ENCODE data around the gene KRT12. TPM values are rescaled to one million over a fixed set of nuclear protein-coding genes. Genes with fewer than 3 reads are reported as not detected.

The KRT12 gene
- polyA plus RNA-seq, 1 experiment, result not detected

DNA sequence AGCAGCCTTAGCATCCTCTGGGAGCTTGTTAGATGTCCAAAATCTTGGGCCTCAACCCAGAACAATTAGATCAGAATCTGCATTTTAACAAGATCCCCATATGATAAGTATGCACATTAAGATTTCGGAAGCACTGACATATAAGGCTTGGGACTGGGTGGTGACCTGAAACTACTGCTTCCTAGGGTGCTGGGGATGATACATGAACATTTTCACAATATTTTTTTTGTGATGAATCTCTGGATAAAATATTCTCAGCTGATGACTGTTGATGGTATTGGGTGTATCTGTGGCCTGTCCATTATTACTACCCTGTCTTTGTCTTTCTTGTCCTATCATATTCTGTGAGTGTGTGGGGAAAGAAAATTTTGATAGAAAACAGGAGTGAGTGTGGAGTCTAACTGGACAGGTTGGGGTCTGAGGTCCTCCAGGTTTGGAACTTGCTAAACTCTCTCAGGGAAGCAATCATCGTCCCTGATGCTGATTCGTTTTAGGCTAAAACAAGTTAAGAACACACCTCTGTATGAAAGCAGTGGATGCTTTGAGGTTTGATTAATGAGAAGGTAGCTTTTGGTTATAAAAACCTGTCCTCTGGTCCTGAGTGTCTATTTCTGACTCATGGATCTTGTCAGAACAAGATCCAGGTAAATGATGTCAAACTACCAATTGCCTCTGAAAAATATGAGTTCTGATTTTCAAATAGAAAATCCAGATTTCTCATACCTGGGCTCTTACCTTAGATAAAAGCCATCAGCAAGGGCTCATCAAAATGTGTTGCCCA, 47.2 kb upstream of the KRT12 start:
- DNase-seq (ENCODE audit: low read depth, low spot score), result no peak
- Histone ChIP-seq H3K27ac (ENCODE audit: low read depth, low read length) (peak overlapping the region; percentile 62), H3K4me3 (ENCODE audit: low read depth, low read length) (no peak overlapping the region), H3K9me3 (ENCODE audit: control insufficient read depth, insufficient read depth, low read length) (no peaks in the 10 kb centered on the region), H3K27me3 (ENCODE audit: control insufficient read depth, insufficient read depth, low read length) (no peaks in the 10 kb centered on the region)
- TF ChIP-seq, protein P1, sequence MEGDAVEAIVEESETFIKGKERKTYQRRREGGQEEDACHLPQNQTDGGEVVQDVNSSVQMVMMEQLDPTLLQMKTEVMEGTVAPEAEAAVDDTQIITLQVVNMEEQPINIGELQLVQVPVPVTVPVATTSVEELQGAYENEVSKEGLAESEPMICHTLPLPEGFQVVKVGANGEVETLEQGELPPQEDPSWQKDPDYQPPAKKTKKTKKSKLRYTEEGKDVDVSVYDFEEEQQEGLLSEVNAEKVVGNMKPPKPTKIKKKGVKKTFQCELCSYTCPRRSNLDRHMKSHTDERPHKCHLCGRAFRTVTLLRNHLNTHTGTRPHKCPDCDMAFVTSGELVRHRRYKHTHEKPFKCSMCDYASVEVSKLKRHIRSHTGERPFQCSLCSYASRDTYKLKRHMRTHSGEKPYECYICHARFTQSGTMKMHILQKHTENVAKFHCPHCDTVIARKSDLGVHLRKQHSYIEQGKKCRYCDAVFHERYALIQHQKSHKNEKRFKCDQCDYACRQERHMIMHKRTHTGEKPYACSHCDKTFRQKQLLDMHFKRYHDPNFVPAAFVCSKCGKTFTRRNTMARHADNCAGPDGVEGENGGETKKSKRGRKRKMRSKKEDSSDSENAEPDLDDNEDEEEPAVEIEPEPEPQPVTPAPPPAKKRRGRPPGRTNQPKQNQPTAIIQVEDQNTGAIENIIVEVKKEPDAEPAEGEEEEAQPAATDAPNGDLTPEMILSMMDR (IDR thresholded peaks at IDR 0.05; ENCODE audit: low read depth, low read length), result no peak
- ChIA-PET POLR2A (no interaction called here), CTCF (interaction anchor here (1.0 to 8.2 kb wide), 6 partner anchors 408 to 748 kb away, joined by 3 to 93 read pairs (median 18); no protein-coding TSS in a partner anchor)

DNA sequence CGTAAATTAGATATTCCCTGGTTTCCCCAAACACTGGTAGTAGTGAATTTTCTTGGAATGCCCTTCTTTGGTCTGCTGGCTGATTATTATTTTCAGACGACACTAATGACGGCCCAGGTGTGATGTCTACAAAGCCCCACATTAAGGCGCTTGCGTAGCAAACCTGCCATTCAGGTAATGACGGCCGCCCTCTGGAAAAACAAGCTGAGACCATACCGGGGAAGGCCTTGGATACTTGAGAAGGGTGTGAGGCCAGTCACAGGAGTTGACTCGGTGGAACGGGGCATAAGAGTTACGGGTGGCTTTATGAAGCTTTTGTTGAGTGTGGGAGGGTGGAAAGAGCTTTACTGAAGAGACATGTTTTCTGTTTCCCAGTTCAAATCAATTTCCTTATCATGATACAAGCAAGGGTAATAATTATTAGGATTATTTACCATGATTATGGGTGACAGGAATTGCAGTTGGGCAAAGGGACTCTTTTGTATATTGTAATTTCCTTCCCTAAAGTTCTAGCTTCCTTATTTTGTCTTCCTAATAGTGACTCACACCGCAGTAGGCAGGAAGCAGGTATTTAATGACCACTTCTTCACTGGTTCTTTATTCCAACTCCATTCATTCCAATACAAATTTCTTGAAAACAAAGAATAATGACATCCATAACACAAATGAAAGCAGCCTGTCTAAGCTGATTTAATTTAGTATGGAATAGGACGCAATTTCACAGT, 45.6 kb upstream of the KRT12 start:
- Histone ChIP-seq H3K9me3 (ENCODE audit: control insufficient read depth, insufficient read depth, low read length) (no peaks in the 10 kb centered on the region), H3K27ac (ENCODE audit: low read depth, low read length) (no peak overlapping the region), H3K4me3 (ENCODE audit: low read depth, low read length) (no peak overlapping the region), H3K27me3 (ENCODE audit: control insufficient read depth, insufficient read depth, low read length) (no peaks in the 10 kb centered on the region)
- POLR2A ChIA-PET, result interaction anchor here (0.7 kb wide), 1 partner anchor 97 kb away, joined by 3 read pairs; no protein-coding TSS in a partner anchor
- TF ChIP-seq, protein P1 (IDR thresholded peaks at IDR 0.05; ENCODE audit: low read depth, low read length), result no peak
- DNase-seq (ENCODE audit: low read depth, low spot score), result no peak
- CTCF ChIA-PET, result interaction anchor here (1.1 to 8.2 kb wide), 5 partner anchors 410 to 736 kb away, joined by 3 to 93 read pairs (median 17); no protein-coding TSS in a partner anchor

DNA sequence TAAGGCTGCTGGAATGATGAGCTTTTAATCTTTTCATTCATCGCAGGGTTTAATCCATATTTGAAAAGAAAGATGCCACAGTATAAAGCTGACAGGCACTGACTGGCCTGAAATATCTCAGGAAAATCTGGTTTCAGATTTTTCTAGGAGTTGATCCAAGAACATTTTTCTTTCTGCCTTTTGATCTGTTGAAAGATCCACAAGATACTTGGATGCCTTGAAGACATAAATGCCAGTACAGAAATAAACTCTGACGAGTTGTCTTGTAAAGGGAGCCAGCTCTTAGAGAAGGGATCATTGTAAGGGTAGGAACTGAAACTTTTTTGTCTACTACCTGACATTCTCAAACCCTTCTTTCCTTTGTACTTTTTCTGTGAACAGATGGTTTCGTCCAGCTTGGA, 43.4 kb upstream of the KRT12 start:
- Histone ChIP-seq H3K27ac (ENCODE audit: low read depth, low read length) (peak overlapping the region; percentile 89), H3K27me3 (ENCODE audit: control insufficient read depth, insufficient read depth, low read length) (no peaks in the 10 kb centered on the region), H3K9me3 (ENCODE audit: control insufficient read depth, insufficient read depth, low read length) (no peaks in the 10 kb centered on the region), H3K4me3 (ENCODE audit: low read depth, low read length) (no peak overlapping the region)
- ChIA-PET POLR2A (interaction anchor here (0.6 to 1.4 kb wide), 3 partner anchors 29 to 638 kb away, joined by 3 to 5 read pairs (median 3); no protein-coding TSS in a partner anchor), CTCF (interaction anchor here (1.0 to 8.2 kb wide), 11 partner anchors 53 to 752 kb away, joined by 3 to 93 read pairs (median 4); no protein-coding TSS in a partner anchor)
- TF ChIP-seq, protein P1 (IDR thresholded peaks at IDR 0.05; ENCODE audit: low read depth, low read length), result no peak
- no peak for DNase-seq (ENCODE audit: low read depth, low spot score)

DNA sequence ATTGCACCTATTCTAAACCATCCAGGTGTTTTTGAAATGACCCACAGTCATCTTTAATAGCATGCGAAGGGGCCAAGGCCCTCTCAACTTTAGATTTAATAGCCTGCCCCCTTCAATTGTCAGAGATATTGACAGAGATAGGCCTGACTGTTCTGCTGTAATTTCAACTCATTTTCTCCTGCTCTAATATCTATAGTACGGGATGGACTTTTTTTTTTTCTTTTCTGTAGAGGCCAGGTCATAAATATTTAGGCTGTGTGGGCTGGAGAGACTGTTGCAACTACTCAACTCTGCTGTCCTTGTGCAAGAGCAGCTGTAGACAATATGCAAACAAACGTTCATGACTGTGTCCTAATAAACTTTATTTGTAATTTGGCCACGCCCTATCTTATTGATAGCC, 42.7 kb upstream of the KRT12 start:
- TF ChIP-seq, protein P1 (IDR thresholded peaks at IDR 0.05; ENCODE audit: low read depth, low read length), result no peak
- Histone ChIP-seq H3K4me3 (ENCODE audit: low read depth, low read length) (no peak overlapping the region), H3K9me3 (ENCODE audit: control insufficient read depth, insufficient read depth, low read length) (no peaks in the 10 kb centered on the region), H3K27me3 (ENCODE audit: control insufficient read depth, insufficient read depth, low read length) (no peaks in the 10 kb centered on the region), H3K27ac (ENCODE audit: low read depth, low read length) (peak overlapping the region; percentile 89)
- DNase-seq (ENCODE audit: low read depth, low spot score), result peak; percentile 59
- POLR2A ChIA-PET, result interaction anchor here (0.6 to 1.4 kb wide), 3 partner anchors 30 to 639 kb away, joined by 3 to 5 read pairs (median 4); no protein-coding TSS in a partner anchor
- CTCF ChIA-PET, result interaction anchor here (0.6 to 8.2 kb wide), 16 partner anchors 38 to 756 kb away, joined by 3 to 93 read pairs (median 4); no protein-coding TSS in a partner anchor

Measured in AG04450 (cell line).